ENCODE measurements around the gene S100A4.
"Not testable (repeated sequence)": the region's sequence is repeated elsewhere in the genome, so short reads cannot be mapped to it uniquely, and the experiment has no call there.

The S100A4 gene

GRCh38 chr1:153533689-153534201, 11.9 kb downstream of the S100A4 start:
- DNase-seq (ENCODE audit: low read depth, low spot score), result peak; percentile 58

DNA sequence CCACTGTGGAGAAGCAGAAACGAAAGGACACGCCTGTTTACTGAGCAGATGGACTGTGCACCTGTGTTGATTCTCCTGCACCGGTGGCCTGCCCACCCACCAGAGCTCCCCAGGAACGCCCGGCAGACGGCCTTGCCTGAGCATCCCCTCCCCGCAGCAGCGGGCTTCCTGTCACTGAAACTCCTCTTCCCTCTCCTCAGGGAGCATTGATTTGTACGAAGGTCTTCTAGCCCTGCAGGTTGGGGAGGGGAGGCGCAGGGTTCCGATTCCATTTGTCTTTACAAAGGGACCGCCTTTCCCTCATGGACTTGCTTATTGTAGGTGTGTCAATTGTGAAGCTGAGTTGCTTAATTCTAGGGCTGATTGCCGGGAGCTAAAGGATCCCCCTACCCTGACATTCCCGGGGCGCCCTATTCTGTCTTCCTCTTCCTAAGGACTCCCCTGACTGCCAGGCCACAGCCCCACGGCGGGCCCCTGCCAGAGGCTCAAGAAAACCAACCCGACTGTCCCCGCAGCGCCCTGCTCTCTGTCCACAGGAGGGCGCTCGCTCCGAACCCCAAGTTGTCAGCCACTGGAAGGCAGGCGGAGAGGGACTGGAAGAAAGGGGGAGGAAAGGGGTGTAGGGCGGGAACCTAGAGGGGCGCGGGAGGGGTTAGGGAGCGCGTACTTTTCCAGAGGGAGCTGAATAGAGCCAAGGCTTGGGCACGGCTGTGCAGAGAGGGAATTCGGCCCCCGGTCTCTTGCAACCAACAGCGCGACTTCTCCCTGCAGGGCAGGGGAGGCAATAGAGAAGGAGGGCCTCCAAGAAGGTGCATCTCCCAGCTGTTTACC, 12.6 kb downstream of the S100A4 start:
- peak; percentile 42 for DNase-seq (ENCODE audit: low read depth, low spot score)

DNA sequence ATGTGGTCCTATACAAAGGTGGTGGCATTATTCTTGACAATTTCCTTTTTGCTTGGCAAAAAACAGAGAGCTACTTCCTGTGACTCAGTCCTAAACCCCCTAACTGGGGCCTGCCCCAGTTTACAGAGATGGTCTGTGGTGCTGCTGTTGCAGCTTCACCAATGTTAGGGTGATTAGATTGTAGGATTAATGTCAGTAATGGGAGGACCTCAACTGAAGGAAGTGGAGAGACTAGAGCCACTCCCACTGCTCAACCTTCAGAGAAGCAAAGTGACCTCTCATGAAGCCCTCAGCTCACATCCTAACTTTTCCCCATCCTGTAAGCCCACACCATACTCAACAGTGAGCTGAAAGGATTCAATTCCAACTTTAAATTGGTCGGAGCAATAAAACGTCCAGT, 13.4 kb downstream of the S100A4 start:
- DNase-seq (ENCODE audit: low read depth, low spot score), result no peak

GRCh38 chr1:153531638-153532037, 14.0 kb downstream of the S100A4 start:
- DNase-seq (ENCODE audit: low read depth, low spot score), result no peak

- DNase-seq (ENCODE audit: low read depth, low spot score), result no peak
Observed at GRCh38 chr1:153527683-153528040, 17.9 kb downstream of the S100A4 start.

- no peak for DNase-seq (ENCODE audit: low read depth, low spot score)
Observed at GRCh38 chr1:153527023-153527682, 18.5 kb downstream of the S100A4 start.

DNA sequence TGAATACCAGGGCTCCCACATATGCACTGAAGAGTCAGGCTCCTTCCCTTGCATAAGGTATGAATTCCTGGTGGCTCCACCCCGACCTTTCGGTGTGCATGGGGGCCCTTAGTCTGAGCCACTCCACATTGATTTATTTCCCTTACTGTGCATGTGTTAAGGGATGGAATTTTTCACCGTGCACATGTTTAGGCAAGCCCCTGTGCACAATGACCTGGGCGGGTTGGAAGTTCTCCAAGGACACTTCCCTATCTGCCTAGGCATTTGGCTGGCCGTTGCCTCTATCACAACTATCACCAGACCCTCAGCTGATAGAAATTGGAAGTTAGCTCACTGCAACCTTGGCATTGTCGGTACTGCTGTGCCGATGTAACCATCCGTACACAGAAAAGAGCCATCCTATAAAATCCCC, 19.5 kb downstream of the S100A4 start:
- no peak for DNase-seq (ENCODE audit: low read depth, low spot score)

- DNase-seq (ENCODE audit: low read depth, low spot score), result no peak
Observed at GRCh38 chr1:153525088-153525728, 20.4 kb downstream of the S100A4 start.

DNA sequence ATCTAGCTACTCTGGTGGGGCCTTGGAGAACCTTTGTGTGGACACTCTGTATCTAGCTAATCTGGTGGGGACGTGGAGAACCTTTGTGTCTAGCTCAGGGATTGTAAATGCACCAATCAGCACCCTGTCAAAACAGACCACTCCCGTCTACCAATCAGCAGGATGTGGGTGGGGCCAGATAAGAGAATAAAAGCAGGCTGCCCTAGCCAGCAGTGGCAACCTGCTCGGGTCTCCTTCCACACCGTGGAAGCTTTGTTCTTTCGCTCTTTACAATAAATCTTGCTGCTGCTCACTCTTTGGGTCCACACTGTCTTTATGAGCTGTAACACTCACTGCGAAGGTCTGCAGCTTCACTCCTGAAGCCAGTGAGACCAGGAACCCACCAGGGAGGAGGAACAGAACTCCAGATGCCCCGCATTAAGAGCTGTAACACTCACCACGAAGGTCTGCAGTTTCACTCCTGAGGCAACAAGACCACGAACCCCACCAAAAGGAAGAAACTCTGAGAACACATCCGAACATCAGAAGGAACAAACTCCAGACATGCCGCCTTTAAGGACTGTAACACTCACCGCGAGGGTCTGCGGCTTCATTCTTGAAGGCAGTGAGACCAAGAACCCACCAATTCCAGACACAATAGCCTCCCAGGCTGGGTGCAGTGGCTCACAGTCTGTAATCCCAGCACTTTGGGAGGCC, 23.1 kb downstream of the S100A4 start:
- DNase-seq (ENCODE audit: low read depth, low spot score), result not testable (repeated sequence)

DNA sequence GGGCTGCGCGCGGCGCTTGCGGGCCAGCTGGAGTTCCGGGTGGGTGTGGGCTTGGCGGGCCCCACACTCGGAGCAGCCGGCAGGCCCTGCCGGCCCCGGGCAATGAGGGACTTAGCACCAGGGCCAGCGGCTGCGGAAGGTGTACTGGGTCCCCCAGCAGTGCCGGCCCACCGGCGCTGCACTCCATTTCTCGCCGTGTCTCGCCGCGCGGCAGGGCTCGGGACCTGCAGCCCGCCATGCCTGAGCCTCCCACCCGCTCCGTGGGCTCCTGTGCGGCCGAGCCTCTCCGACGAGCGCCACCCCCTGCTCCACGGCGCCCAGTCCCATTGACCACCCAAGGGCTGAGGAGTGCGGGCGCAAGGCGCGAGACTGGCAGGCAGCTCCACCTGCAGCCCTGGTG, 23.8 kb downstream of the S100A4 start:
- not testable (repeated sequence) for DNase-seq (ENCODE audit: low read depth, low spot score)

DNA sequence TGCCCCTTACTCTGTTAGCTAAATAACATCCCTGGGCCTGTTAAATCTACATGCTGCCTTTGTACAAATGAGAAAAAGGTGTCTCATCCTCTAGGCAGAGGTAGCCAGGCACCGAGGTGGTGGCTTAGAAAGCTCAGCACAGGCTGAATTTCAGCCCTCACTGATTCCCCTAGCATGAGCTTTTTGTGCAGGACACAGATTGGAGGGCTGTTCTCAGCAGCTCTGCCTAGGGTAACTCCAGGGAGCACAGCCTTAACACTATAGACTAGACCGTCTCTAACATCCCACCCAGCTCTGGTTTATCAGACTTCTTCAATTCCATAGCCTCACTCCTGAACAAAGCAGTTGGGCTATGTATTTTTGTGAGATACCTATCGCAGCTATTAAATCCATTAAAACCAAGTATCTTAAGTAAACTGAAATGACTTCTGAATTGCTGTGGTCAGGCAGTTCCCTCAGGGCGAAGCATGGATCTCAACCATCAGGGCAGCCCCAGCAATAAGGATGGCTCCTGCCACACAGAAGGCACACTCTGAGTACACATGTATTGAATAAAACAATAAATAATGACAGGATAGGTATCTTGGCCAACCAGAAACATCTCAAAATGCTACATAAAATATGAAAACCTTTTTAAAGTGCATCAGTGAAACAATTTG, 24.7 kb downstream of the S100A4 start:
- DNase-seq (ENCODE audit: low read depth, low spot score), result no peak

- not testable (repeated sequence) for DNase-seq (ENCODE audit: low read depth, low spot score)
Observed at GRCh38 chr1:153520137-153520691, 25.4 kb downstream of the S100A4 start.

DNA sequence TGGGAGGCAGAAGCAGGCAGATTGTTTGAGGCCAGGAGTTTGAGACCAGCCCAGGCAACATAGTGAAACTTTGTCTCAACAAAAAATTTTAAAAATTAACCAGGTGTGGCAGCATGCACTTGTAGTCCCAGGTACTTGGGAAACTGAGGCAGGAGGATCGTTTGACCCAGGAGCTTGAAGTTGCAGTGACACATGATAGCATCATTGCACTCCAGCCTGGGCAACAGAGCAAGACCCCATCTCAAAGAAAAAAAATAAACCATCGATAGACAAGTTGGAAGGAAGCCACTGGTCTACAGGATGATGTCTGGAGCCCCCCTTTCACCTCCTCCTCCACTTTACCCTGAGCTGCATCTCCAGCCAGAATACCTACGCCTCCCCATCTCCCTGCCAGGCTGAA, 26.4 kb downstream of the S100A4 start:
- no peak for DNase-seq (ENCODE audit: low read depth, low spot score)

GRCh38 chr1:153515504-153516394, 29.9 kb downstream of the S100A4 start:
- DNase-seq (ENCODE audit: low read depth, low spot score), result no peak

DNA sequence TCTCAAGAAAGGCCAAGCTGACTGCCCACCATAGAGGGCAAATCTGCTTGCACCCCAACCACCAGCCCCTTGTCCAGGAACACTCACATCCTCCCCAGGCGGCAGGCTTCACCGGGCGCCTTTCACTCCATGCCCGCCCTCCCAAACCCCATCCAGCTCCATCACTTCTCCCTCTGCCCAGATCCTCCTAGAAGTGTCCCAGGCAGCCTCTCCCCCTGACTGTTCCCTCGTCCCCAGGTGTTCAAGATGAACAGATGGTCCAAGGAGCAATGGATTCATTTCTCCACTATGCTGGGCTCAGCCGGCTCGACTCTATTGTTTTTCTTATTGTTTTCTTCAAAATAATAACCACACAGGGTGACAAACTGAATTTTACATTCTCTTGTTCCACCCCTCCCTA, 31.9 kb downstream of the S100A4 start:
- DNase-seq (ENCODE audit: low read depth, low spot score), result no peak

- DNase-seq (ENCODE audit: low read depth, low spot score), result no peak
Observed at GRCh38 chr1:153513023-153513422, 32.6 kb downstream of the S100A4 start.

- DNase-seq (ENCODE audit: low read depth, low spot score), result no peak
Observed at GRCh38 chr1:153510984-153511410, 34.6 kb downstream of the S100A4 start.

GRCh38 chr1:153509729-153510354, 35.8 kb downstream of the S100A4 start:
- no peak for DNase-seq (ENCODE audit: low read depth, low spot score)

- DNase-seq (ENCODE audit: low read depth, low spot score), result no peak
Observed at GRCh38 chr1:153509036-153509435, 36.6 kb downstream of the S100A4 start.
